Neutrophil (primary cell): ENCODE measurements around the gene THYN1.
"Not testable (repeated sequence)": the region's sequence is repeated elsewhere in the genome, so short reads cannot be mapped to it uniquely, and the experiment has no call there.

ENCODE experiments used
- H3K27ac ChIP-seq: fragments of 200-600 bp; sonication (generic); 2 replicates; pipeline ENCODE4 v1.5.1; 2016; ENCODE audit warnings: mild to moderate bottlenecking, moderate library complexity
- H3K27me3 ChIP-seq: fragments of 200-600 bp; sonication (generic); 2 replicates; pipeline ENCODE4 v1.6.0; 2016; ENCODE audit warnings: mild to moderate bottlenecking
- H3K36me3 ChIP-seq: fragments of 200-600 bp; sonication (generic); 2 replicates; pipeline ENCODE4 v1.5.1; 2017
- H3K4me1 ChIP-seq, 2 experiments: fragments of 200-600 bp in 1 of 2; sonication (generic) in 1 of 2; 1 replicate in 1 of 2; 2 replicates in 1 of 2; pipeline versions ENCODE4 v1.5.1 to v1.6.1; 2013 to 2016; ENCODE audit warnings: low read depth in 1 of 2, low read length in 1 of 2, mild to moderate bottlenecking in 1 of 2, moderate library complexity in 1 of 2; ENCODE audit not compliant: control insufficient read depth in 1 of 2, insufficient read depth in 1 of 2
- H3K4me3 ChIP-seq, 2 experiments: fragments of 200-600 bp in 1 of 2; sonication (generic) in 1 of 2; 1 replicate in 1 of 2; 2 replicates in 1 of 2; pipeline ENCODE4 v1.5.1; 2013 to 2016; ENCODE audit warnings: low read depth in 1 of 2, low read length in 1 of 2, mild to moderate bottlenecking in 1 of 2, moderate library complexity in 1 of 2
- H3K9me3 ChIP-seq: fragments of 200-600 bp; sonication (generic); 2 replicates; pipeline ENCODE4 v1.5.1; 2016
- TF ChIP-seq, protein P1 (sequence below): fragments of 200-600 bp; sonication (generic); IDR thresholded peaks from 2 replicates; pipeline ENCODE4 v1.5.1; 2016; ENCODE audit warnings: antibody characterized with exemption

Gene THYN1

DNA sequence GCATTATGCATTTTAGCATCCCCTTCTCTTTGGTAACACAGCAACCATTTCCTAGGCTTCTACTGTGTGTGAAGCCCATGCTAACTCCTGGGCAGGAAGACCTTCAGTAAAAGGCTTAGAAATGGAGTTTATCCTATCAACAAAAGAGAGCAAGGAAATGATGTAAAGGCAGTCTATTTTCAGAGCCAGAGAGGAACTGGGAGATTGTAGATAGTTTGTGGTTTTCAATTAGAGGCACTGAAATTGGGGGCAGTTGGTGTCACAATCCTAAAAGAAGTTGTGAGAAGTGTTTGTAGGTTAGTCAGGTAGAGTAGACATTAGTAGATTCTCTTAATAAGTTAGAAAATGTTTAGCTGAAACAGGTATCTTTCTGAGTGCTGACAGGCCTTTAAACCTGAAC, 7.4 kb upstream of the THYN1 start:
- no peak overlapping the region for H3K27ac ChIP-seq
- peaks cover 84% of the 10 kb centered on the region for H3K36me3 ChIP-seq
- H3K27me3 ChIP-seq, result no peaks in the 10 kb centered on the region
- H3K4me3 ChIP-seq, result no peak overlapping the region
- no peaks in the 10 kb centered on the region for H3K9me3 ChIP-seq
- TF ChIP-seq, protein P1, sequence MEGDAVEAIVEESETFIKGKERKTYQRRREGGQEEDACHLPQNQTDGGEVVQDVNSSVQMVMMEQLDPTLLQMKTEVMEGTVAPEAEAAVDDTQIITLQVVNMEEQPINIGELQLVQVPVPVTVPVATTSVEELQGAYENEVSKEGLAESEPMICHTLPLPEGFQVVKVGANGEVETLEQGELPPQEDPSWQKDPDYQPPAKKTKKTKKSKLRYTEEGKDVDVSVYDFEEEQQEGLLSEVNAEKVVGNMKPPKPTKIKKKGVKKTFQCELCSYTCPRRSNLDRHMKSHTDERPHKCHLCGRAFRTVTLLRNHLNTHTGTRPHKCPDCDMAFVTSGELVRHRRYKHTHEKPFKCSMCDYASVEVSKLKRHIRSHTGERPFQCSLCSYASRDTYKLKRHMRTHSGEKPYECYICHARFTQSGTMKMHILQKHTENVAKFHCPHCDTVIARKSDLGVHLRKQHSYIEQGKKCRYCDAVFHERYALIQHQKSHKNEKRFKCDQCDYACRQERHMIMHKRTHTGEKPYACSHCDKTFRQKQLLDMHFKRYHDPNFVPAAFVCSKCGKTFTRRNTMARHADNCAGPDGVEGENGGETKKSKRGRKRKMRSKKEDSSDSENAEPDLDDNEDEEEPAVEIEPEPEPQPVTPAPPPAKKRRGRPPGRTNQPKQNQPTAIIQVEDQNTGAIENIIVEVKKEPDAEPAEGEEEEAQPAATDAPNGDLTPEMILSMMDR, result no peak
- peaks cover 21% of the 10 kb centered on the region in 2 experiments for H3K4me1 ChIP-seq

DNA sequence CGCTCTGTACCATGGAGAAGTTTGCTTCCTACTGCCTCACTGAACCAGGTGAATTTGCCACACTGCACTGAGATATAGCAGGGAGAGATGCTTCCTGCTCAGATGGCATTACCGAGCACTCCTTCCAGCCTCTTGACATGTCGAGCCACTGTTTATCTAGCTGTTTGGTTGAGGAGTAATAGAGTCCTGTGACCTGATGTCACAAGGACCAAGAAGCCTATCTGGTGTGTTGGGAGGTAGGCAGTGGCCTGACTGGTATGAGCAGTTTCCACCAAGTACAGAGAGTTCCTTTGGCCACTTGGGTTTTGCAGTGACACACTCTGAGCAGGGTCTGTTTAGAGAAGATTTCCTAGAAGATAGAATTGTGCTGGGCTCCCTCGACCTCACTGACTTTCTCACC, 5.4 kb upstream of the THYN1 start:
- TF ChIP-seq, protein P1, result no peak
- H3K27me3 ChIP-seq, result no peaks in the 10 kb centered on the region
- H3K4me1 ChIP-seq, result peaks cover 37 to 40% of the 10 kb centered on the region in 2 experiments
- H3K27ac ChIP-seq, result no peak overlapping the region
- H3K4me3 ChIP-seq, result no peak overlapping the region
- no peaks in the 10 kb centered on the region for H3K9me3 ChIP-seq
- peaks cover 70% of the 10 kb centered on the region for H3K36me3 ChIP-seq

DNA sequence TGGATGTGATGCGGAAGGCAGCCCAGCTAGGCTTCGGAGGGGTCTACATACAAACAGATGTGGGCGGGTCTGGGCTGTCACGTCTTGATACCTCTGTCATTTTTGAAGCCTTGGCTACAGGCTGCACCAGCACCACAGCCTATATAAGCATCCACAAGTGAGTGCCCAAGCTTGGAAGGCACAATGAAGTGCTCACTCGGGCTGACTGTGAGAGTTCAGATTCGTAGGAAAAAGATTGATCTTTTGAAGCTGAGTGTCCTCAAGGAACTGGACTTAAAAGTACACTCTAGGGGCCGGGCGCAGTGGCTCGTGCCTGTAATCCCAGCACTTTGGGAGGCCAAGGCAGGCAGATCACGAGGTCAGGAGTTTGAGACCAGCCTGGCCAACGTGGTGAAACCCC, 3.9 kb upstream of the THYN1 start:
- no peak overlapping the region for H3K27ac ChIP-seq
- no peak overlapping the region for H3K4me3 ChIP-seq
- H3K36me3 ChIP-seq, result peaks cover 55% of the 10 kb centered on the region
- no peaks in the 10 kb centered on the region for H3K27me3 ChIP-seq
- no peaks in the 10 kb centered on the region for H3K9me3 ChIP-seq
- peaks cover 46 to 50% of the 10 kb centered on the region in 2 experiments for H3K4me1 ChIP-seq
- TF ChIP-seq, protein P1, result no peak

DNA sequence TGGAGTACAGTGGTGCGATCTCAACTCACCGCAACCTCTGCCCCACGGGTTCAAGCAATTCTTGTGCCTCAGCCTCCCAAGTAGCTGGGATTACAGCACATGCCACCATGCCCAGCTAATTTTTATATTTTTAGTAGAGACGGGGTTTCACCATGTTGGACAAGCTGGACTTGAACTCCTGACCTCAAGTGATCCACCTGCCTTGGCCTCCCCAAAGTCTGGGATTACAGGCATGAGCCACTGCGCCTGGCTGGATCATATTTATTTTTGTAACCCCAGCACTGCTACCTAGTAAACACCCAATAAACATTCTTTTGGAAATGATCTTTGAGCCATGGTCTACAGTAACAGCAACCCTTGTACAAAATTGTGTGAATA, 2.0 kb upstream of the THYN1 start:
- not testable (repeated sequence) for H3K4me3 ChIP-seq, H3K9me3 ChIP-seq, H3K27me3 ChIP-seq
- H3K27ac ChIP-seq, result peak overlapping the region; percentile 63
- peaks cover 36% of the 10 kb centered on the region for H3K36me3 ChIP-seq
- peaks cover 61 to 64% of the 10 kb centered on the region in 2 experiments for H3K4me1 ChIP-seq

DNA sequence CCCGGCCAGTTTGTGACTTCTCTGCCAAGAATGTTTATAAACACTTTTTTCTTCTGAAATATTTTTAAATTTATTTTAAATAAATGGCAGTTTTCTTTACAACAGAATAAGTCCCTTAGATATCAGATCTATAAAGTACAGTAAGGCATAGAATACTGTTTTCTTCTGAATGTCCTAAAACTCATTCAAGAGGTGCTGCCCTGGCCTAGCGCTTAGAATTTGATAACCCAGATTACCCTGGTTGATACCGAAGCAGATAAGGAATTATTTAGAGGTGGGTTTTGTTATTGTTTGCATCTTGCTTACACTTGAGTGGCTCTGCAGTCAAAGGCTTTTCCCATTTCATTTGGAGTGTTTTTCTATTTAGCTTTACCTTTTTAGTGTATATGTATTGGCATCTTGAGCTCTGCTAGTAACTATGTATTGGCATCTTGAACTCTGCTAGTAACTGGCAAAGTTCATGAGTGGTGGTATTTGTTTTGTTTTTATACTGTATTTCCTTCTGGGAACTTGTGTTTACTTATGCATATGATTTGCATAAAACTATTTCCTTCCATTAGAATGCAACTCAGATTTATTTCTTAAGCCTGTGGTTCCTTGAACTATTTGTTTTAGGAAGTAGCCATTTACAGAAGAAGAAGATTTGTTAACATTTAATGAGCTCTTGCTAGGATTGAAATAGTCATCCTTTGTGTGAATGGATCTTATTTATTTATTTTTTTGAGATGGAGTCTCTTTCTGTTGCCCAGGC, 1.5 kb upstream of the THYN1 start:
- peak overlapping the region; percentile 85 to 87 for H3K4me3 ChIP-seq
- peaks cover 66 to 69% of the 10 kb centered on the region in 2 experiments for H3K4me1 ChIP-seq
- H3K27me3 ChIP-seq, result no peaks in the 10 kb centered on the region
- no peaks in the 10 kb centered on the region for H3K9me3 ChIP-seq
- H3K36me3 ChIP-seq, result peaks cover 36% of the 10 kb centered on the region
- peak overlapping the region; percentile 63 for H3K27ac ChIP-seq
- TF ChIP-seq, protein P1, result no peak

DNA sequence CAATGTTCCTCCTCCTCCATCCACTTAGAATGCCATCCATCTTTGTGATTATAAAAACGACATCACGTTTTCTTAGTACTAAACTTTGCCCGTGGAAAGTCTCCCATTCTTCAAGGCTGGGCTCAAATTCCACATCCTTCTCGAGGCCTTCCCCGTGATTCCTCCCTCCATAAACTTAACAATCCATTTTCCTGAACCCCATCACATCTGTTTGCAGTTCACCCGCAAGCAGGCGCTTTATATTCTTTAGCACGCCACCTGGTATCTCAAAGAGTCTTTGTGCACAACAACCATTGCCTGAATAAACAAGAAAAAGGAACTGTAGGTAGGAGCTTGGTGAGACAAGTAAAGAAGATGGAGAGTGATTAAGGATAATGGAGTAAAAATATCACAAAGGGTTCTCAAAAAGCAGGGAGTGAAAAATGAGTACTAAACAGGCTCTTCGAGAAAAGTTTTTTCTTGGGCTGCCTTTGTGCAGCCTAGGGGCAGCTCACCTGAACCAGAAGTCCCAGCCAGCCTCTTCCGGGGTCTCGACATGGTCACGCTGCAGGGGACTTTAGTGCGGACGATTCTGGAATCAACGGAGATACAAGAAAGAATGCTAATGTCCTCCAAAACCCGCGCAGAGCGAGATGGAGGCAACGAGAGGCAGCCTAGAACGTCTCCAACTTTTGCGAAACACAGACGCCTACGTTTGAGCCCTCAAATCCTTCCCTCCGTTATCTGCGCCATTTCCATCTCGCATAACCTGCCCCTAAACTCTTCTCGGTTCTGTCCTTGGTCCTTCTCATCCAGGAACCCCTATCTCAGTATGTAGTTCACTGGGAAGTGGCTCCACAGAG, 585 bp downstream of the THYN1 start:
- peaks cover 37% of the 10 kb centered on the region for H3K36me3 ChIP-seq
- peak overlapping the region; percentile 63 for H3K27ac ChIP-seq
- H3K4me1 ChIP-seq, result peaks cover 69% of the 10 kb centered on the region in 2 experiments
- H3K4me3 ChIP-seq, result peak overlapping the region; percentile 85 to 87
- no peaks in the 10 kb centered on the region for H3K27me3 ChIP-seq
- no peaks in the 10 kb centered on the region for H3K9me3 ChIP-seq
- TF ChIP-seq, protein P1, result no peak
